ENCODE data around the gene DUSP6. TPM values are rescaled to one million over a fixed set of nuclear protein-coding genes. Genes with fewer than 3 reads are reported as not detected.

The DUSP6 gene
- total and polyA plus RNA-seq, 4 donors = 24.1 to 37.0 (median 35.3) TPM

- WGBS = 74% methylated on average over 1 of the region's 1 CpG
- H3K4me1 ChIP-seq (ENCODE audit: control insufficient read depth in 4 of 4, insufficient read depth in 4 of 4, low read length in 3 of 4) = peaks cover 11 to 53% (median 32%) of the 10 kb centered on the region in 4 donors
- H3K27me3 ChIP-seq (ENCODE audit: control insufficient read depth in 4 of 4, insufficient read depth in 4 of 4, low read length in 3 of 4) = no peaks in the 10 kb centered on the region
- no peak for DNase-seq (ENCODE audit: low spot score)
- no peaks in the 10 kb centered on the region for H3K9me3 ChIP-seq (ENCODE audit: control insufficient read depth in 4 of 4, low read length in 3 of 4)
- H3K27ac ChIP-seq (ENCODE audit: low read depth in 1 of 2, low read length in 2 of 2) = peak overlapping the region; percentile 86 to 95
- H3K4me3 ChIP-seq (ENCODE audit: low read depth in 1 of 3, low read length in 3 of 3) = no peak overlapping the region
- TF ChIP-seq SP1 (IDR thresholded peaks at IDR 0.05) (no peak), FOXA1 (IDR thresholded peaks at IDR 0.05) (no peak), ATF3 (IDR thresholded peaks at IDR 0.05) (no peak), TAF1 (conservative IDR thresholded peaks at IDR 0.05) (no peak), RXRA (IDR thresholded peaks at IDR 0.05) (no peak), GABPA (IDR thresholded peaks at IDR 0.05 in 1 of 2, conservative IDR thresholded peaks at IDR 0.05 in 1 of 2) (no peak)
- H3K9ac ChIP-seq (ENCODE audit: low read depth in 1 of 2, low read length in 2 of 2) = no peak overlapping the region
- H3K36me3 ChIP-seq (ENCODE audit: control insufficient read depth in 4 of 4, insufficient read depth in 3 of 4, low read depth in 1 of 4, low read length in 3 of 4) = peaks cover 0 to 2% (median 0%) of the 10 kb centered on the region in 4 donors
Observed at GRCh38 chr12:89376202-89376529, 23.9 kb upstream of the DUSP6 start.

GRCh38 chr12:89373763-89374572 lies 21.7 kb upstream of the DUSP6 start:
- peaks cover 0 to 2% (median 0%) of the 10 kb centered on the region in 4 donors for H3K36me3 ChIP-seq (ENCODE audit: control insufficient read depth in 4 of 4, insufficient read depth in 3 of 4, low read depth in 1 of 4, low read length in 3 of 4)
- no peaks in the 10 kb centered on the region for H3K27me3 ChIP-seq (ENCODE audit: control insufficient read depth in 4 of 4, insufficient read depth in 4 of 4, low read length in 3 of 4)
- TF ChIP-seq FOXA1 (IDR thresholded peaks at IDR 0.05) (no peak), REST (IDR thresholded peaks at IDR 0.05) (no peak), NR2F2 (IDR thresholded peaks at IDR 0.05) (no peak), JUND (IDR thresholded peaks at IDR 0.05) (peak; percentile 57 to 94), CTCF (IDR thresholded peaks at IDR 0.05; ENCODE audit: low read depth, low read length, missing input control) (no peak), TAF1 (conservative IDR thresholded peaks at IDR 0.05) (no peak), EGR1 (IDR thresholded peaks at IDR 0.05; ENCODE audit: low read depth in 2 of 2) (no peak), RAD21 (IDR thresholded peaks at IDR 0.05) (peak in 1 of 2 donors; percentile 22), ATF3 (IDR thresholded peaks at IDR 0.05) (peak; percentile 33), HNF4A (conservative IDR thresholded peaks at IDR 0.05) (peak; percentile 34 to 41), HNF4G (IDR thresholded peaks at IDR 0.05) (no peak), FOXA2 (IDR thresholded peaks at IDR 0.05) (no peak), YY1 (IDR thresholded peaks at IDR 0.05) (peak; percentile 65), SP1 (IDR thresholded peaks at IDR 0.05) (peak; percentile 14), ZBTB33 (IDR thresholded peaks at IDR 0.05) (no peak), GABPA (IDR thresholded peaks at IDR 0.05 in 1 of 2, conservative IDR thresholded peaks at IDR 0.05 in 1 of 2) (no peak), RXRA (IDR thresholded peaks at IDR 0.05) (peak in 1 of 2 donors; percentile 49), MAX (IDR thresholded peaks at IDR 0.05) (peak; percentile 19)
- peak overlapping the region in 1 of 3 donors; percentile 45 for H3K4me3 ChIP-seq (ENCODE audit: low read depth in 1 of 3, low read length in 3 of 3)
- peak overlapping the region; percentile 60 to 63 for H3K9ac ChIP-seq (ENCODE audit: low read depth in 1 of 2, low read length in 2 of 2)
- no peak for DNase-seq (ENCODE audit: low spot score)
- peaks cover 6 to 40% (median 19%) of the 10 kb centered on the region in 4 donors for H3K4me1 ChIP-seq (ENCODE audit: control insufficient read depth in 4 of 4, insufficient read depth in 4 of 4, low read length in 3 of 4)
- WGBS = 28% methylated on average over 2 of the region's 2 CpGs
- H3K9me3 ChIP-seq (ENCODE audit: control insufficient read depth in 4 of 4, low read length in 3 of 4) = no peaks in the 10 kb centered on the region
- peak overlapping the region; percentile 86 to 95 for H3K27ac ChIP-seq (ENCODE audit: low read depth in 1 of 2, low read length in 2 of 2)

All from liver (tissue), 9 donors.